HG02798 (cell line): ENCODE data around the gene FRAS1.
"Not testable (repeated sequence)": the region's sequence is repeated elsewhere in the genome, so short reads cannot be mapped to it uniquely, and the experiment has no call there.

Experiments used
- ATAC-seq: cut with Tn5 transposase; IDR thresholded peaks from one replicate; pipeline ENCODE4 v1.9.1; 2021; ENCODE audit warnings: mild to moderate bottlenecking; ENCODE audit not compliant: unreplicated experiment, poor library complexity

Gene FRAS1

DNA sequence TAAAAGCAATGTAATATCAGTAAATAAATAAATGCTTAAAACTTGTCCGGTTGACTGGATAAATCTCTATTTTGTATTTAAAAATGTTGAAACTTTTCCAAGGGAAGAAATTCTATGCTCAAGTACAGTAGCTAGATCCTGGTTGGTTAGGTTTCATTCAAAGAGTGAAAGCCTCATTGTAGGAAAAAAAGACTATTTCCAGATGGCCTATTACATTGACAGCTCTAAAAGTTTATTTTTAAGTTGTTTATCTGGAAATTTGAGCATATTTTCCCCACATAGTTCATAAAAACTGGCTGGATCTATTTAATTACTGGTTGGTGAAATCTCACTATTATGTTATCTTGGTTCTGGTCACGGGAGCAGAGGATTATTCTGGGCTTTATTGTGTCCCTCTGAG, 38.0 kb downstream of the FRAS1 start:
- ATAC-seq, result no peak

DNA sequence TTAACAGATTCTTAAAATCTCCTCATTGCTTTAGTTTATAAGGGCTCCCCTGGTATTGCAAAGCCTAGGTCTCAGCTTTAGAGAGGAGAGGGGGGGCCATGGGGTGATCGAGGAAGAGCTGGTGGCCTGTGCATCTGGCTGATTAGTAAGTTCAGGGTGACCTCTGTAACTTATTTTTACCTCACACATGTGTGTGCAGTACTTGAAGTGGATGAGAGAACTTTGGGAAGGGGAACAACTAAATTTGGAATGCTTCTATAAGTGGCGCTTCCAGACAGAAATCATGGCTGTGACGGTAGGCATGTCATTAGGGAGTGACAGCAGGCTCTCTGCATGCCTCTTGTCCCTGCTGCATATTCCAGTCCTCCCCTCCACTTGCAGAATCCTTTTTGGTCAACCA, 41.9 kb downstream of the FRAS1 start:
- ATAC-seq, result no peak

DNA sequence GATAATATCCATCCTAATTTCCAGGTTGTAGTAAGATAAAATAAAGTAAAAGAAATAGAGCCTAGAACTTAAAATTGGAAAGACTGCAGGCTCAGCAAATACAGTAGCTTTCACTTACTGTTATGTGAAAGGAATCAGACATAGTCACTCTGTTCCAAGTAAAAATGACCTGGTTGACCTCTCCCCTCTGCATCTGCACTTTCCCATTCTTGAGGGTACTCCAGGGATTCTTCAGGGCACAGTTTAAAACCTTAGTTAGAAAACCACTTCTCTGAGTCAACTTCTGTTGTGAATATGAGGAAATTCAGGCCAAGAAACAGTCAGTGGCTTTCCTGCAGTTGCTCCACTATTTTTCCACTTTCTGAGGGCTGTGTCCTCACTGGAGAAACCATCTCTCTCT, 42.9 kb downstream of the FRAS1 start:
- ATAC-seq, result no peak

DNA sequence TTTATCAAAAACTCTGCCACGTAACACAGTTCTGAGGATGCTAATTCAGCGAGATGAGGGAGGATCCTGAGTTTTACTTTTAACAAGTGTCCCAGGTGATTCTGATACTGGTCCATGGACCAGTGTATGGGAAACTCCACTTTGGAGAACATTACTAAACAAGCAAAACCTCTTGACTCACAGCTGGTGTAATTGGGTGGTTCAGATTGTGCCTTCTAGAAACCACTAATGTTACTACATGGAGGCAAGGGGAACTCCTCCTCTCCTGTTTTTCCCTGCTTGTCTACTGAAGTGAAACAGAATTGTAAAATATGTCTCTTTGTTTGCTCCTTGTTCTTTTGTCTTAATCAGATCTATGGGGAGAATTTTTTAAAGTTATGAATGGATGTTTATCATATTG, 62.6 kb downstream of the FRAS1 start:
- ATAC-seq, result no peak

DNA sequence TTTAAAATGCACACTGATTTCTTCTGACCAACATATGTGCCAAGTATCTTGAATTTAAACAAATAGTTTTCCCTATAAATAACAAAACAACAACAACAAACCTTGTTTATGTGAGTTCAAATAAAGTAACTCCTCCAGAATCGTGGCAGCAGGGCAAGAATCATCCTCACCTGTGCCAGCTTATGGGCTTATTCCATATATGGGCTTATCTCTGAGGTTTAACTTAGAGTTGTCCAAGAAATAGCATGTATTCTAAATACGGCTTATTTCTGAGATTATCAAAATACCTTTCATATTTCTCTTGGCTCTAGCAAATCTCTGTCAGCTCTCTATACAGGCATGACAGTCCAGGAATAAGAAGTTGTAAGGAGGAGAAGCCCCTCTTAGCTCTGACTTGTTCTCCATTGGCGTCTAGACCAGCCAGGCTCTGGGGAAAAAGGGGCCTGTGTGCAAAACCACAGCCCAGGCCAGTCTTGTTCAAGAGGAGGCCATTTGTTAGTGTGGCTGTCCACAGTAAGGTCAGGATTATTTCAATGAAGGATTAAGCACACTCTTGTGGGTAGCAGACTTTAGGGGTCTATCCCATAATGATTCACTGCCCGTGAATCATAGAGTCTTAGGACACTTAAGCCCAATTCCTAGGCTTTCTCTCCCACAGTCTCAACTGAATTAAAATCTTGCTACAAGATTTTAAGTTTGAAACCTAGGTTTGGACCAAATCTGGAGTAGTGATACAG, 63.2 kb downstream of the FRAS1 start:
- no peak for ATAC-seq

DNA sequence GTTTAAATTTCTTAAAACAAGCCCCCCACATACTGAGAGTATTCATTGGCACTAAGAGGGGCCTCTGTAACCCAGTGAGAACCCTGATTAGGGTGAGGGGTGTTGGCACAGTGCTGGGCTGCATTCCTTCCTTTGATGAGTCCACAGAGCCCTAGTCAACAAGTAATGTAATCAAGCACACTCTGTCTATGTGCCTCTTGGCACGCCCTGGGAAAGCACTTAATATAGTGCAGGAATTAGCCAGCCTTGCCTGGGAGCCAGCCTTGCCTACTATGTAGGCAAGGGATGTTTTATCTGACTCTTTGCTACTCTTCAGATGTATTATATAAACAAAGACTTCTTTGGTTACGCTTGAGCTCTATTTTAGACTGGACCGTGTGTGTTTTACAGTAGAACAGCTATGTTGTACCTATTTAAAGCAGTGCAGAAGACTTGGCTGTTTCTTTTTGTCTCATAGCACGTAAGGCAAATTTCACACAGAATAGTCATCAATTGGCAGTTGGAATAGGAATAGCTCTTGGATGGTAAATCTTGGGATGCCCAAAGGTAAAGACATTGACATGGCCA, 64.3 kb downstream of the FRAS1 start:
- no peak for ATAC-seq

DNA sequence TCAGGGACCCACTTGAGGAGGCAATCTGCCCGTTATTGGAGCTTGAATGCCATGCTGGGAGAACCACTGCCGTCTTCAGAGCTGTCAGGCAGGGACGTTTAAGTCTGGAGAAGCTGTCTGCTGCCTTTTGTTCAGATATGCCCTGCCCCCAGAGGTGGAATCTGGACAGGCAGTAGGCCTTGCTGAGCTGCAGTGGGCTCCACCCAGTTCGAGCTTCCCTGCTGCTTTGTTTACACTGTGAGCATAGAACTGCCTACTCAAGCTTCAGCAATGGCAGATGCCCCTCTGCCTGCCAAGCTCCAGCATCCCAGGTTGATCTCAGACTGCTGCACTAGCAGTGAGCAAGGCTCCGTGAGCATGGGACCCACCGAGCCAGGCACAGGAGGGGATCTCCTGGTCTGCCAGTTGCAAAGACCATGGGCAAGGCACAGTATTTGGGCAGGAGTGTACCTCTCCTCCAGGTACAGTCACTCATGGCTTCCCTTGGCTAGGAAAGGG, 68.8 kb downstream of the FRAS1 start:
- not testable (repeated sequence) for ATAC-seq

DNA sequence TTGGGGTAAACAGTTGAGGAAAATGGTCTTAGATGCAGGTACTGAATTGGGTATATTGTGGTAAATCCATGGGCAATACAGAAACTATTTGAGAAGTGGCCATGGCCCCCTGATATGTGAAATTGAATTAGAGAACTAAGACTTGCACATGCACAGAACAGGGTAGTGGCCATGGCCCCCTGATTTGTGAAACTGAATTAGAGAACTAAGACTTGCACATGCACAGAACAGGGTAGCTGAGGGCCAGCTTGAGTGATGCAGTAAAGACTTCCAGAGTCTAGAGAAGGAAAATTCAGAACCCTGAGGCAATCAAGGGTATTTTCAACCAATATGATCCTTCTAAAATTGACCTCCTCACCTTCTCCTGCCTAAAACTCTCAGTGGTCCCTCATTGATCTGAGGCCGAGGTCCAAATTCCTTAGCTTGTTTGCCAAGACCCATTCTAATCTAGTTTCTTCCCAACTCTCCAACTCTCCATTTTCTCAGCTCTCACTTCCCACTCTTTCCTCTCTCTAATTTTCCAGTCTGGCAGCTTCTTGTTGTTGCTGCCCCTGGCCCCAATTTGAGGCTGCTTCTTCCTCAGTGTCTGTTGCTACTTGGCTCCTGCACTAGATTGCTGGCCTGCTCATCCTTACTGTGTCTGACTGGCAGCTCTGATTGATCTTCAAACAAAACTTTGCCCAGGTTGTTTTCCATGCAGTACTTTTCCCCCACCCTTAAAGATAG, 72.4 kb downstream of the FRAS1 start:
- no peak for ATAC-seq

DNA sequence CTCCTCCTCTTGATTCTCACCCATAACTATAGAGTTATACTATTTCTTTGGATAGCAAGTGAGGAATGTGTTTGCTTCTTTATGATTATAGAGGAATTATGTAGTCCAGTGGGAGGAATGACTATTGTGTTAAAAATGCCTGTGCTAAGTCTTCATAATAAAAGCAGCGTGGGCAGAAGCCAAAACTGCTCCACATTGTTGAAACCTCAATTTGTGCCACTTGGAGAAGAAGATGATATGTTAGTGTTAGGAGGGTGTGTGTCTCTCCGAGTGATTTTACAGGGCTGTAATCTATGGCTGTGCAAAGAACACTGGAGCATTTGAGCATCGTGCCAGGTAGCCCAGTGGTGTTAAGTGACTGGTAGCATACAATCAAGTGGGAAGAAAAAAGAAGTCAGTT, 74.3 kb downstream of the FRAS1 start:
- ATAC-seq, result no peak

DNA sequence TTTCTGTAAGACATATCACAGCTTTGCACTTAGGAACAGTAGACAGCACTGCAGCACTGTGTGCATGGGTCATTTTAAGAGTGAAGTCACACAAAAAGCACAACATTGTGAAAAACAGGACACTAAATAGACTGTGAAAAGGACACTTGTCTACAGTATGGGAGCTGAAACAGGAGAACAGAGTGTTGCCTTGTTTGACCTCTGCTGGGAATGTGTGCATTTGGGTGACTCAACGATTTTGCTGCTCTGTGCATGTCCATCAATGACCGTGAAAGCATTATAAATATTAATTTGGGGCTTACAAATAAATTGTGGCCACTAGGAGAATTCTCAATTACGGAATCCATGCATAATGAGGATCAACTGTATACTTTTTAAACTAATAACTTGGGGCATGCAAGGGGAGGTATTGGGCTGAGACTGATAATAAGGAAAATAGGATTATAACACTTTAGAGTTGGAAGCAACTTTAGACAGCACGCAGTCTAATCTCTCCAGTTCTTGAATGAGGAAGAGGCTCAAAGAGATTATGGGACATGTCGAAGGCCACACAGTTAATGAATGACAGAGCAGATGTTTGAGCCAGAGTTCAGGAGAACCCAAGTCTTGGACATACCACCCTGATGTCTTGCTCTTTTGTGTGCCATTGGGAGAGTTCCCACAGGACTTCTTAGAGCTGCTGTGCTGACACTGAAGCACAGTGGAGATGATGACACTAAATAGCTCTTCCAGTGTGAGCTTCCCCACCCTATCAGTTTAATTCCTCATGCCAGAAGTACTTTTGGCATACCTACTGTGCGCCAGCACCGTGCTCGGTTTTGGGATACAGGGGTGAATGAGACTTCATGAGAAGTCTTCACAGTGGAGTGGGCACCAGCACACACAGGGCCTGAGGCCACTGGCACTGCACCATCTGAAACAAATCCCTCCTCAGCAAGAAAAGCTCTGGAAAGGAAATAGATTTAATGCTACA, 79.3 kb downstream of the FRAS1 start:
- ATAC-seq, result no peak

DNA sequence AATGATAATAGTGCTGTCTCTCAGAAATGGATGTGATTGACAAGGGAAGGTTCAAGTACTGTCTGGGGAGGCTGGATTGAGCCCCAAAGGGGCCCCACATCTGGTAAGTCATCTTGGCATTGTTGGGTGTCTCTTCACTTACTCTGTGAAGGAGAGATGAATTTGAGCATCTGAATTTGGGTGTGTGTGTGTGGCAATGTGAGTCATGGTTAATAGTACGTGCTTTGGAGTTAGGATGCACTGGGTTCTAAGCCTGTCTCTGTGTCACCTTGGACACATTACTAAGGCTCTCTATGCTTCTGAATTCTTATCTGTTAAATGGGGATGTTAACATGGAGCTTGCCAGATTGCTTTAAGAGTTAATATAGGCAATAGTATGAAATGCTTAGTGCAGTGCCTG, 80.4 kb downstream of the FRAS1 start:
- no peak for ATAC-seq

DNA sequence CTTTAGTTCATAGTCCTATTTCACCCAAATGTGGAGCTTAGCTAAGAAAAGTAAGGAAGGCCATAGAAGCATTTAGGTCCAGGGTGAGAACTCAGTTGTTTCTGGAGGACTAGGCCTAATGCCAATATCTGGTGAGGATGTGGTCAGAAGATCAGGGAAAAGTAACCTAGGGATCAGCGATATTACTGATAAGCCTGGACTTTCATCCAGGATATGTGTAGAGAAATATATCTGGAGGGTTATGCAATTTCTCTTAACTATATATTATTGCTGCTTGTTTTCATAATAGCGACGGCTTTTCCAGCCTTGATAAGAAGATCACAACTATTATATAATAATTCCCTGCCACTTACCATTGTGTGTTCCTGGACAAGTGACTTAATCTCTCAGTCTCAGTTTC, 81.1 kb downstream of the FRAS1 start:
- no peak for ATAC-seq

DNA sequence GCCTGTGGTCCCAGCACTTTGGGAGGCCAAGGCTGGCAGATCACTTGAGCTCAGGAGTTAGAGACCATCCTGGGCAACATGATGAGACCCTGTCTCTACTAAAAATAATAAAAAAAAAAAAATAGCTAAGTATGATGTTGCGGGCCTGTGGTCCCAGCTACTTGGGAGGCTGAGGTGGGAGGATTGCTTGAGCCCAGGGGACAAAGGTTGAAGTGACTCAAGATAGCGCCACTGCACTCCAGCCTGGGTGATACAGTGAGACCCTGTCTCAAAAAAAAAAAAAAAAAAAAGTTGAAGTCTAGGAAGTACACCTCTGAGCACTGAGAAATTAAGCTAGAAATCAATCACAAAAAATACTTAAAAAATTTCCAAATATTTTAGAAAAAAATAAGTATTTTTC, 86.5 kb downstream of the FRAS1 start:
- ATAC-seq, result no peak

DNA sequence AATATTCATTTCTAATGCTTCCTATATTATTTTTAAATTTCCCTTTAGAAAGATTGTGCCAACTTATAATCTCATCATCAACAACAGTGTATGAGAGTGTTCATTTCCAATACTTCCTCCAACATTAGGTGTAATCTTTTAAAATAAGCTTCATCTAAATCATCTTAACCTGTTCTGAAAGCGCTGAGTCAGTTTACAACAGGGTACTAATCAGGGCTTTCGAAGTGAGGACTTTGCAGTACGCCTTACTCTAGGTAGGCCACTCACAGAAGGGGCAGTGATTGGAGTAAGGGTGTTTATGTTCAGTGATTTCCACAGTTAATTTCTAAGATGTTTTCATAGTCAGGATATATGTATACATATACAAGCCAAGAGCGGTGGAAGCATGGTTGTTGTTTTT, 87.9 kb downstream of the FRAS1 start:
- no peak for ATAC-seq

DNA sequence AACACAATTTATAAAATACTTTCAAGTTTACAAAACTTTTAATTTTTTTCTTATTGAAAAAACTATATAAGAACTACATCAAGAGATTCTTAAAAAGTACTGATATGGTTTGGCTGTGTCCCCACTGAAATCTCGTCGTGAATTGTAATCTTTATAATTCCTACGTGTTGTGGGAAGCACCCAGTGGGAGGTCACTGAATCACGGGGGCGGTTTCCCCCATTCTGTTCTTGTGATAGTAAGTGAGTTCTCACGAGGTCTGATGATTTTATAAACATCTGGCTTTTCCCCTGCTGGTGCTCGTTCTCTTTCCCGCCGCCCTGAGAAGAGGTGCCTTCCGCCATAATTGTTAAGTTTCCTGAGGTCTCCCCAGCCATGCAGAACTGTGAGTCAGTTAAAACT, 88.5 kb downstream of the FRAS1 start:
- no peak for ATAC-seq

DNA sequence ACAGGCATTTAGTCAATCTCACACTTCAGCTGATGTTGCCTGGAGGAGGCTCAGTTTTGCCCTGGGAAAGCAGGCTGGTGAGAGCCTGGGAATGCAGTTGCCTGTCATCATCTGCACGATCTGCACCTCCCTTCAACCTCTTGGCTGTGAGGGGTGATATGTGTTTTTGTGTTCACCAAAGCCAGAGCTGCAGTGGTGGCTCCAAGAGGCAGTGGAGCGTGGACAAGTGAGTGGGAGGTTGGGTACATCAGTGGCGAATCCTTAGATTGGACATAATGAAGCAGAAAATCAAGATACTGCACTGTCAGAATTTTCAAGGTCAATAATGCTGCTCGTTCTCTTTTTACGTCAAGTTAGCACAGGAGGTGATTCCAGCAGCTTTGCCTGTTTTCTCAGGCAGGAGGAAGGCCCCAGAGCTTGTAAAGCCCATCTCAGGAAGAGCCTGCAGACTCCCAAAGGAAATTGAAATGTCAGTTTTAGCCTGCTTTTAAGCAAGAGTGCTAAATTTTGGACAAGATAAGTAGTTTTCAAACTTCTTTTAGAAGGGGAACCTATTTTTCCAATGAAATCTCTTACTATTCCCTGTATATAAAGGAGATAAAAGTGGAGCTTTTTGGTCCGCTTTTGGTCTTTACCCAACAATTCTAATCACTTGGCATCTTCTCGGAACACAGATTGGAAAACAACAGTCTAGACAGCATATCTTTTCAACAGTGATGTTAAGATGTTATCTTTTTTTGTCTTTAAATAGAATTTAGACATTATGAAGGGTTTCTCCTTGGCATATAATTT, 92.8 kb downstream of the FRAS1 start:
- no peak for ATAC-seq

DNA sequence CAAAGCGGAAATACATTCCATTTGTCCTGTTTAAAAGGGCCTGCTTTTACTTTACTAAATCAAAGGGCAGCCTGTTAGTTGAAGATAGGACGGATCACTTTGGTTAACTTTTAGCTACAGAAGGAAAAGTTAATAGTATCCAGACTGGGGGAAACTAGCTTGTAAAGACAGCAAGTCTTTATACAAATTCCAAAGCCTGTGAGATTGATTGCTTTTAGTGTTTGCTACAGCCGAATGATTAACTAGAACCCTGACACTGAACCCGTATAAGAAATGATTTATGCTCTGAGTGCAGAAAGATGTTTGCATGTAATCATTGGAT, 93.4 kb downstream of the FRAS1 start:
- no peak for ATAC-seq

DNA sequence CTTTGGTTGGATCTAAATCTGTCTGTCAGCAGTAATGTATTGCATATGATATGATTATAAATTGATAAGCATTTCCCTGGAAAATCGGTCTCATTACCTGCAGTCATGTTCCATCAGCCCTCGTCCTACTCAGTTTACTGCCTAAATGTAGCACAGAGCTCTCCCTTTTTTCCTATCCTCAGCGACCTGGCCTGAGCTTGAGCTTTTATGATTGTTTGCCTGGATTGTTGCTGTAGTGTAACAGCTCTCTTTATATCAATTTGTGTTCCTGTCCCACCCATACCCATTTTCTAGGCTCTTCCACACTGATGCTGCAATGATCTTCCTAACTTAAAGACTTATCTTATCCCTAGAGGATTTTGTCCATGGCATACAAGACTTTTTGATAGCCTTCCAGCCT, 95.7 kb downstream of the FRAS1 start:
- no peak for ATAC-seq

DNA sequence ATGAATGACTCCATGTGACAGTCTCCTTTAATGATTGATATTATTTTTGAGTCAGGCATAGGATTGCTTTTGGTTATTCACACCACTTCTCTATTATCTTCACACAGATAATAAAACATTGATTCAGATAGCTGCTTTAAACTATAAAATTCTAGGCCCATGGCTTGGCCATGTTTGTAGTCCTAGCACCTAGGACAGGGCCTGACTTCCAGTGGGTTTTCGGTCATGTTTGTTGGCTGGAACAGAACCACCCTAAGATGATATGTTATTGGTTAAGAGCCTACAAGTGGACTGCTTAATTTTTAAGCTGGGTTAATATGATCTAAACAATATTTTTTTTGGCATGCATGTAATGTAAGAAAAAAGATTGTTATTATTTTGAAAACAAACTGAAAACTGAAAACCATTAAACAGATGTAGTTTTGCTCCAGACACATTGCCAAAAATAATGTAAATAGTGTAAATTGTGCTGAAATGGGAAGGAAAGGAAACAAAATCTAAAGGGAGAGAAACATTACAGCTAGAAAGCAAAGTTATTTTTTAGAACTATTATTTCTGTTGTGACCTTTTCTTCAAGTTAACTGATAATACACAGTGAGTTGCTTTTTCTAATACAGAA, 98.0 kb downstream of the FRAS1 start:
- no peak for ATAC-seq
